ENCODE measurements around the gene FGF11.
A peak's percentile ranks its signal among the peaks of the same experiment; 100 is the strongest.

The FGF11 gene

GRCh38 chr17:7437369-7437863 is 1.9 kb upstream of the FGF11 start:
- no peak for TF ChIP-seq CTCF (IDR thresholded peaks at IDR 0.05; ENCODE audit: low read depth, low read length)
- DNase-seq (ENCODE audit: low read depth in 2 of 2): no peak
- peak overlapping the region; percentile 21 to 35 for H3K4me3 ChIP-seq (replicated peaks in 1 of 2; ENCODE audit: low read depth in 2 of 2, low read length in 2 of 2)

- no peak for DNase-seq (ENCODE audit: low read depth in 2 of 2)
- H3K4me3 ChIP-seq (replicated peaks in 1 of 2; ENCODE audit: low read depth in 2 of 2, low read length in 2 of 2): peak overlapping the region in 1 of 2 donors; percentile 46
- TF ChIP-seq CTCF (IDR thresholded peaks at IDR 0.05; ENCODE audit: low read depth, low read length): no peak
Measured at GRCh38 chr17:7437950-7438614, 1.2 kb upstream of the FGF11 start.

- H3K4me3 ChIP-seq (replicated peaks in 1 of 2; ENCODE audit: low read depth in 2 of 2, low read length in 2 of 2): peak overlapping the region in 1 of 2 donors; percentile 46
- no peak for DNase-seq (ENCODE audit: low read depth in 2 of 2)
- no peak for TF ChIP-seq CTCF (IDR thresholded peaks at IDR 0.05; ENCODE audit: low read depth, low read length)
Measured at GRCh38 chr17:7438656-7439460, 454 bp upstream of the FGF11 start.

GRCh38 chr17:7440113-7440833 is 961 bp downstream of the FGF11 start:
- peak overlapping the region; percentile 48 to 50 for H3K4me3 ChIP-seq (replicated peaks in 1 of 2; ENCODE audit: low read depth in 2 of 2, low read length in 2 of 2)
- DNase-seq (ENCODE audit: low read depth in 2 of 2): peak; percentile 12 to 23
- TF ChIP-seq CTCF (IDR thresholded peaks at IDR 0.05; ENCODE audit: low read depth, low read length): no peak

- peak; percentile 14 for TF ChIP-seq CTCF (IDR thresholded peaks at IDR 0.05; ENCODE audit: low read depth, low read length)
- H3K4me3 ChIP-seq (replicated peaks in 1 of 2; ENCODE audit: low read depth in 2 of 2, low read length in 2 of 2): peak overlapping the region in 1 of 2 donors; percentile 50
- DNase-seq (ENCODE audit: low read depth in 2 of 2): peak; percentile 20 to 40
Measured at GRCh38 chr17:7440834-7441195, 1.5 kb downstream of the FGF11 start.

GRCh38 chr17:7441266-7441665 is 2.0 kb downstream of the FGF11 start:
- TF ChIP-seq CTCF (IDR thresholded peaks at IDR 0.05; ENCODE audit: low read depth, low read length): no peak
- H3K4me3 ChIP-seq (replicated peaks in 1 of 2; ENCODE audit: low read depth in 2 of 2, low read length in 2 of 2): no peak overlapping the region
- no peak for DNase-seq (ENCODE audit: low read depth in 2 of 2)

All from cardiac fibroblast (primary cell).